Body of pancreas (tissue), 4 donors: ENCODE data around the gene SMIM35.
"Not testable (repeated sequence)": the region's sequence is repeated elsewhere in the genome, so short reads cannot be mapped to it uniquely, and the experiment has no call there.

Source experiments
- POLR2A ChIP-seq, 3 donors: fragments of 450-650 bp; IDR thresholded peaks; one replicate each; pipeline ENCODE4 v1.6.1; 2016; ENCODE audit warnings: antibody characterized with exemption in 3 of 3, mild to moderate bottlenecking in 2 of 3
- TF ChIP-seq, protein P1 (sequence below), 7 experiments: fragments of 450-650 bp in 4 of 7; fragments of 200-600 bp in 3 of 7; sonication (generic) in 3 of 7; IDR thresholded peaks; one replicate each; pipeline ENCODE4 v1.5.1; 2016 to 2019; ENCODE audit warnings: antibody characterized with exemption in 7 of 7

DNA sequence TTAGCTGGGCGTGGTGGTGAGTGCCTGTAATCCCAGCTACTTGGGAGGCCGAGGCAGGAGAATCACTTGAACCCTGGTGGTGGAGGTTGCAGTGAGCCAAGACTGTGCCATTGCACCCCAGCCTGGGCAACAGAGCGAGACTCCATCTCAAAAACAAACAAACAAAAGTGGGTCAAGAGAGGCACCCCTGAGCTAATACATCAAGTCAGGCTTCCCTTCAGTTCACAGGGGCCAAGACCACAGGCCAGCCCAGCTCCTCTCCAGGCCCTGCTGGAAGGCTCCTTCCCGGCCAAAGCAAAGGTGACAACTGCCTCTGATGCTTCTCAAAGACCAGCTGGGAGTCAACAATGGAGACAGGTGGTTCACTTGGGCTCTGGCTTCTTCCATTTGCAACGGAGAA is 24.6 kb downstream of the SMIM35 start:
- TF ChIP-seq, protein P1, sequence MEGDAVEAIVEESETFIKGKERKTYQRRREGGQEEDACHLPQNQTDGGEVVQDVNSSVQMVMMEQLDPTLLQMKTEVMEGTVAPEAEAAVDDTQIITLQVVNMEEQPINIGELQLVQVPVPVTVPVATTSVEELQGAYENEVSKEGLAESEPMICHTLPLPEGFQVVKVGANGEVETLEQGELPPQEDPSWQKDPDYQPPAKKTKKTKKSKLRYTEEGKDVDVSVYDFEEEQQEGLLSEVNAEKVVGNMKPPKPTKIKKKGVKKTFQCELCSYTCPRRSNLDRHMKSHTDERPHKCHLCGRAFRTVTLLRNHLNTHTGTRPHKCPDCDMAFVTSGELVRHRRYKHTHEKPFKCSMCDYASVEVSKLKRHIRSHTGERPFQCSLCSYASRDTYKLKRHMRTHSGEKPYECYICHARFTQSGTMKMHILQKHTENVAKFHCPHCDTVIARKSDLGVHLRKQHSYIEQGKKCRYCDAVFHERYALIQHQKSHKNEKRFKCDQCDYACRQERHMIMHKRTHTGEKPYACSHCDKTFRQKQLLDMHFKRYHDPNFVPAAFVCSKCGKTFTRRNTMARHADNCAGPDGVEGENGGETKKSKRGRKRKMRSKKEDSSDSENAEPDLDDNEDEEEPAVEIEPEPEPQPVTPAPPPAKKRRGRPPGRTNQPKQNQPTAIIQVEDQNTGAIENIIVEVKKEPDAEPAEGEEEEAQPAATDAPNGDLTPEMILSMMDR (IDR thresholded peaks at IDR 0.05) = not testable (repeated sequence)
- TF ChIP-seq POLR2A (IDR thresholded peaks at IDR 0.05) = not testable (repeated sequence)
